Measurements from ENCODE around the gene PLEK.
A peak's percentile ranks its signal among the peaks of the same experiment; 100 is the strongest.

PLEK gene

DNA sequence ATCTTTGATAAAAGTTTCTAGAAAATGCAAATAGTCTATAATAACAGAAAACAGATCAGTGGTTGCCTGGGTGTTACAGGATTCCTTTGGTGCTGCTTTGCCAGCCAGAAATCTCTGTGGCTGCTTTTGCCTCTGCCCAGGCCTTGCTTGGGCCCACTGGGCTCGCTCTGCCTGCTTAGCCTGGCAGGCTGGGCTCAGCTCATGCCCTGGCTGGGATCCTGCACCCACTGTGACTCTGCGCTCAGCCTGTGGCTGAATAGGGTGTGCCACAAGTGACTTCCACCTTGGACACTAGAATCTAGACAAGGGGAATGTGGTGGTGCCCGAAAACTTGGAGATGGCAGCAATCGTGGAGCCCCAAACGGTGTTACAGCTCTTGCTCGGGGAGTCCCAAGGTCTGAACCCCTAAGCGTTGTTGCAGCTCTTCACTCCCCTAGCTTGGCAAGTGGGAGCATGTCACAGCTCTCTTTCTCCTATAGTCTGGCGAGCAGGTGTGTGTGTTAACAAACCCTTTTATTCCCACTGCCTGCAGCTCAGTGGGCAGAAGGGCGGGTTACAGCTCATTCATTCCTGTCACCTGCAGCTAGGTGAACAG lies 51.1 kb downstream of the PLEK start:
- DNase-seq (ENCODE audit: low spot score): no peak

DNA sequence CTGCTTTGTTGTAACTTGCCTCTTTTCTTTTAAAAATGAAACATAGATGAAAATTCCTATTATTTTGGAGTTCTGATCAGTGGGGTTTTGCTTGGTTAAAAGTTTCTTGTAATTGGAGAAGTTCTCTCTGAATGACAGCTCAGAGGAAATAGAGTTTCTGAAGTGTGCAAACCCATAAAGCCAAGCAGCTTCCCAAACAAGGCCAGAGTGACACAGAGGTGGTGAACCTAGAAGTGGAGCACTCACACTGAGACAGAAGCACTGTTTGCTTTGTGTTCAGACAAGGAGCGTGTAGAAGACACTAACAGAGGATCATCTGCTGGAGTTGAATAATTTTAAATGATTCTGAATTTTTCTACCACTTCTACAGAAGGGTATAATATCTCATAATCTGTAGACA lies 52.8 kb downstream of the PLEK start:
- no peak for DNase-seq (ENCODE audit: low spot score)

DNA sequence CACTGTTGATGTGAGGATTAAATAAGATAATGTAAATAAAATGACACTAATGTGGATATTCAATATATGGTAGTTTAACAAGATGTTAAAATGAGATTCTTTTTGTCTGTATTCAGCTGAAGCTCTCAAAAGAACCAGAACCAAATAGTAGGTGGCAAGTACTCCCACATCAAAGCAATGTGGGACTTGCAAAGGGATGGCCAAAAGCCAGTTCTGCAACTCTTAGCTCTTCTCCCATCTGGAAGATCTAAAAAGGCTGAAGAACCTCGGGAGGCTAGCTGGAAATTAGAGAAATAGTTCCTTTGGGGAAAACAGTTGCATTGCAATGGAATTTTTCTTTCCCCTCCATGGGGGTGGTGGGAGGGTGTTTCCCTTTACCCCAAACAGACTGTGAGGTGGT lies 53.3 kb downstream of the PLEK start:
- DNase-seq (ENCODE audit: low spot score): no peak

GRCh38 chr2:68418855-68419254 lies 53.8 kb downstream of the PLEK start:
- DNase-seq (ENCODE audit: low spot score): no peak

DNA sequence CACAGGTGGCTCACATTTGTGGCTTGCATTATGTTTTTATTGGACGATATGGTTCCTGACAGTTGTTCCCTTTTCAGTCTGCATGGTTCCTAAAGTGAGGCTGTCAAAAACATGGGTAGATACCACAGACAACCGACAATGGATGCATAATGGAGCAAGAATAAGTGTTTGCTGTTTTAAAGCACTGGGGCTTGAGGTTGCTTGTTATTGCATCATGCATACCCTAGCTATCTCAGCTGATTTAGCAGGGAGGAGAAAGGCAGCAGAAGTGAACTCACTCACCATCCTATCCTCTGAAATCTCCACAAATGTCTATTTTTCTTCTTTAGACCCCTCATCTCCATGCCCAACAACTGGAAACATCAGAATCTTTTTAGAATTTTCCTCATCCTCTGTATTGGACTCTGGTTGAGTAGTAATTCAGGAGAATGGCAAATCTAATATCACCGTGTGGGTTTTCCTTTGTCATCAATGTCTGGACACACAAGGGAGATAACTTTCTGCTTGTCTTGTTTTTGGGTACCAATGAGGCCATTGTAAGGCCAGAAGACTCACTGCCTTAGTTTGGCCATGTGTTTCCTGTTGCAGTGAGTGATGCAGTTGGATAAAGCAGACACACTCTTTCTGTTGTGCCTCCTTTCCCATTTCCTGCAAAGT lies 55.3 kb downstream of the PLEK start:
- no peak for DNase-seq (ENCODE audit: low spot score)

DNA sequence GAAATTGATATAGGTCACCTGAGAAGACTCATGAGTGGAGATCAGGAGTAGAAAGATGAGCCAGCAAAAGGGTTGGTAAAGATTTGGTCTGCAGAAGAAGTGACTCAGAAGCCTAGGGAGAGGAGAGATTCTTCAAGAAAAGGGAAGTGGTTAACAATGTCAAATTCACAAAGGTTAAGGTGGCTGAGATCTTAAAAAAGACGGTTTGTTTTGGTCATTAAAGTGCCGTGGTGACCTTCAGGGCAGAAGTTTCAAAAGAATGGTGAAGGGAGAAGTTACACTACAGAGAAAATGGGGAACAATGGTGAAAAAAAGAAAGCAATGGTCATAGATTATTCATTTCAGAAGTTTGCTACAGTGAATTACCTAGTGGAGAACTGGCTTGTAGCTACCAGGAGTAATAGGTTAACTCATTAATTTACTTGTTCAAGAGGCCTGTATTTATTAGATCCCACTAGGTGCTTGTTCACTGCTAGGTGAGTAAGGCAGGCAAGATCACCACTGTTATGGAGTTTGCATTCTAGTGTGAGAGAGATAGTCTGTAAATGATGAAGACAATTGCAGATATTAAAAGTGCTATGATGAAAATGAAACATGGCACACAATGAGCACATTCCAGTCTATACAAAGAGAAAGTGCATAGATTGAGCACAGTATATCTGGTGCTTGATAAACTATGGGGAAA lies 59.0 kb downstream of the PLEK start:
- DNase-seq (ENCODE audit: low spot score): no peak

DNA sequence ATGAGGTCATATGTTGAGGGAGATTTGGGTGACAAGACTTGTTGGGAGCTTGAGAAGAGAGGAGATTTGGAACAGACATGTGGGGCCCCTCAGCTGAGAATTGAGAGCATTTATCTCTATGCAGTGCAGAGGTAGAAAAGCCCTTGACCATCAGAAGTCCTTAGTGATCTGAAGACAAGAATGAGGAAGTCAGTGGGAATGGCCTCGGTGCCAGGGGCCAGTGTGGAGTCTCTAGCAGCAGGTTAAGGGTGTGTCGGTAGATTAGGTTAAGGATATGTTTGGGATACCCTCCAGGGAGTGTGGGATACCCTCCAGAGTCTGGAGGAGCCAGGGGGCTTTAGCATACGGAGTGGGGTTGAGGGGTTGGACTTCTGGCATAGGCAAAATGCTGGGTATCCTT lies 60.4 kb downstream of the PLEK start:
- no peak for DNase-seq (ENCODE audit: low spot score)

DNA sequence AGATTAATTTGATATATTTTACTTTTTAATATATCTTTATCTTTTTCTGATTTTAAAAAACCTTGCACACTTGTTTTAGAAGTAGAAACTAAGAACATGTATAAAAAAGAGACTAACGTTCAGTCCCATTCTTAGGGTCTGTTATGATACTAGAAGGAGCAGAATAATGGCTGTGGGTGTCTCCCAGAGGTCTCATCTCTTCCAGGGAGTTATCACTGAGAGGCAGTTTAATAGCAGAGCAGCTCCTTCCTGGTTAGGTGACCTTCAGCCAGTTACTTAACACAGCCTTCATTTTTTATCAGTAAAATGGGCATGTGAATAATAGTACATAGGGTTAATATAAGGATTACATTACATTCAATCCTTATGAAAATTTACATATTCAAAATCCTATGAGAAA lies 61.4 kb downstream of the PLEK start:
- DNase-seq (ENCODE audit: low spot score): no peak

DNA sequence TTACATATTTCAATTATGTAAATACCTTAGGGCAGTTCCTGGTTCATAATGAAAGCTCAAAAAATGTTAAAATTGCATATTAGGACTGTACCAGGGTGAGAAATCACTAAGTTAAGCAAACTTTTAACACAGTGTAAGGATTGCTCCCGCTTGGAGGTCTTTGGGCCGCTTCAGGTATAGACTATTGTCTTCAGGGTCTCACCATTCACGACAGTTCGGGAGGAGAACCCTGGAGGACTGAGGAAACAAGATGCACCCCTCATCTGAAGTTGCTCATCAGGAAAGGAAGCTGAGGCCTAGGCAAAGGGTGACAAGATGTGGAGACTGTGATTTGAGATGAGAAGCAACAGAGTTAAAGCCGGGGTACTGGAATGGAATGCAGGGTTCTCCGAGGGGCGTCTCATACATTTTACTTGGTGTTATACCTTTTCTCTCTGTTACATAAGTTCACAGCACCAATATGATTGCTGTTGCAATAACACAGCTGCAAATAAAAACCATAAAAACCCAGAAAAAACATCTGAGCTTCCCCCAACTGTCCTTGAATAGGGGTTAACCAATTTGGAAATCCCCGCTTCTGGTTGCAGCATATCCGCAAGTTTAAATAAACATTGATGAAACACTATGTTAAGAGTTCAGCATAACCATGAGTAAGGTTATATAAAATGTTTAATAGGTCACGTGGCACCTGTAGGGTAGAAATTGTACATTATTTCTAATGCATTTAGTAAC lies 61.9 kb downstream of the PLEK start:
- no peak for DNase-seq (ENCODE audit: low spot score)

GRCh38 chr2:68428126-68428525 lies 63.0 kb downstream of the PLEK start:
- no peak for DNase-seq (ENCODE audit: low spot score)

GRCh38 chr2:68428746-68429145 lies 63.7 kb downstream of the PLEK start:
- DNase-seq (ENCODE audit: low spot score): no peak

GRCh38 chr2:68429311-68429826 lies 64.3 kb downstream of the PLEK start:
- DNase-seq (ENCODE audit: low spot score): no peak

- DNase-seq (ENCODE audit: low spot score): no peak
These were observed 66.4 kb downstream of the PLEK start for GRCh38 chr2:68431316-68431972.

DNA sequence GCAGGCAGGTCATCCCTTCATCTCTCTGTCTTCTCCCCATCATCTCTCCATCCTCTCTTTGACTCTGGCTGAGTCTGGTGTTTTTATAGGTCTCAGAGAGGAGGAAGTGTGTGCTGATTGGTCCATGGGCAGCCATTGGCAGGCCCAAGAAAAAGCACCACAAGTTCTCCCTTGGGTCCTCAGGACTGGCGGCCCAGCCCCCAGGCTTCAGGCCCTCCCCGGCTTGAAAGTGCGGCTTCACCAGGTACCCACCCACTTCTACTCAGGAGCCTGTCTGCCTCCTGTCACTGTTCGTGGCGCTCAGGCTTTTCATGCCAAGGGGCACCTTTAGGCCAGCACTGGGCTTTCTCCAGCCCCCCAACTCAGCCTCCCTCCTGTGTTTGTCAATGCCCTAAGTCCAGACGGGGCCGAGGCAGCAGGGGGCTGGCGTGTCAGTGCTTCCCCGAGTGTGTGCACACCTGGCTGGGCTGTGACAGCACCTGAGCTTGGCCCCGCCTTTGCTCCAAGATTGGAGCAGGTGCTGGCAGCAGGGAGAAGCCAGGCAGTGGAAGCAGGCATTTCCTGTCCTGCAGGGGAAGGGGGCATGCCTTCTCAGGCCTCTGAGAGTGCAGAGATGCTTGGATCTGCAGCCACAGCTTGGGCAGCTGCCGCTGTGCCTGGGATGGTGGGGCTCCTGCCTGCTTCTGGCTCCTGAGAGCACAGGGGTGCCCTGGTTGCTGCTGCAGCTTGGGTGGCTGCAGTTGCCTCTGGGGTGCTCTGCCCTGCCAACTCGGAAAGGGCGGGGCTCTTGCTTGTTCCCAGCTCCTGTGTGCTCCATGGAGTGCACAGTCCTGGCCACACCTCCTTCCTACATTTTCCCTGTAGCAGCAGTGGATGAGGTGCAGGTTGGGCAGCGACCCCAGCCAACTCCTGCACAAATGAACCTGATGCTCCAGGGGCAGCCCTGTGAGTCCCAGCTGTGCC lies 67.9 kb downstream of the PLEK start:
- no peak for DNase-seq (ENCODE audit: low spot score)

DNA sequence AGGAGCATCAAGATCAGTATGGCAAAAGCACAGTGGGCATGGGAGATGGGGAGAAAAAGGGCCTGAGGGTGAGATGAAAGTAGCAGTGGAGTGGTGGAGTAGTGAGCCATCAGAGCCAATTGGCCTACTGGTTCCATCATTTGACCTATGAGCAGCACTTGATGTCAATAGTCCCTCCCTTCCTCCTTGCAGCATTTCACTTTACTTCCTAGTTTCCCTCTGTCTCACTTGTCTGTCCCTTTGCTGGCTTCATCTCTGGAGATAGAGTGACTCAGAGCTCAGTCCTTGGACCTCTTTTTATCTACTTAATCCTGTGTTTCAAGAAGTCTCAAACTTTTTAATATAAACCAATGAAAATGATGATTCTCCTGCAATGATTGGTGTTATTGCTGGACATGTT lies 69.9 kb downstream of the PLEK start:
- DNase-seq (ENCODE audit: low spot score): no peak

DNA sequence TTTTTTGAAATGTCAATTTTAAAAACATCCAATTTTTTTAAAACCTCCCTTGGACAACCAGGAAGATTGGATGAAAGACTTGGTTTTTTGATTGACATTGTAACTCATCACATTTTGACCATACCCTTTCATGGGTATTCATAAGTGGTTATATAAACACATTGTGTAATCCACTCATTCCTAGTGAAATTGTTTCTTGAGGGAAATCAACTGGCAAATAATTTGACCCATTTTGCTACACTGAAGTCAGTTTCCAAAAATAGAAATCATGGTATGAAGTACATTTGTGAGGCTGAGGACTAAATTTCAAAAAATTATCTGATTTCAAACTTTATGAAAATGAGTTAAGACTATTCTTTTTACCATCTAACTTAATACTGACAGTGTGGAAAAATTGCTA lies 70.5 kb downstream of the PLEK start:
- no peak for DNase-seq (ENCODE audit: low spot score)

- DNase-seq (ENCODE audit: low spot score): no peak
These were observed 71.2 kb downstream of the PLEK start for GRCh38 chr2:68436270-68436669.

DNA sequence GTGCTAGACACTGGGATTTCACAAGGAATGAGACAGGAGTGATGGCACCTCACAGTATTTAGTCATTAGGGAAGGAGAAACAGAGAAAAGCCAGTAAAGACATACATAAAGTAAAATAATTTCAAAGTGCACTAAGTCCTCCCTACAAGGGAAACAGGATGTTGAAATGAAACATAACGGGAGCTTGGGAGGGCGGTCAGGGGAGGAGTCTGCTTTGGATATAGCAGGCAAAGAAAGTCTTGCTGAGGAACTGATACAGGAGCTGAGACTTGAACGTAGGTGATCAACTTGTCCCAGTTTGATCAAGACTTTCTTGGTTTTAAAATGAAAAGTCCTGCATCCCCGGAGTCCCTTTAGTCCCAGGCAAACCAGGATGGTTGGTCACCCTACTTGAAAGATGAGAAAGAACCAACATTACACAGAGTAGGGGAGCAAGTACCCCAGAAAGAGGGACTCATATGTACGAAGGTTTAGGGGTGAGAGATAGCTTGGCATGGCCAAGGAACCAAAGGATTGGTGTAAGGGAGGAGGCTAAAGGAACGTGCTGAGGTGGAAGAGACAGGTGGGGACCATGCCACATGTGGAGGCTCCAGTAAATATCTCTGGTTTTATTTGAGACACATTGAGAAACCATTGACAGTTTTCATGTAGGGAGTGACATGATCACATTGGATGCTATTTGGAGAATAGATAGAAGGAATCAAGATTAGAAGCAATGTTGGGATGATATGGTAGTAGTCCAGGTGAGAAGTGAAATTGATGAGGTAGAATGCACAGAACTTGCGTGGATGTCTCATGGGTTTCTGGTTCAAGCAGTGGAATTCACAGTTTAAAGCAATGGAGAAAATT lies 73.6 kb downstream of the PLEK start:
- no peak for DNase-seq (ENCODE audit: low spot score)

DNA sequence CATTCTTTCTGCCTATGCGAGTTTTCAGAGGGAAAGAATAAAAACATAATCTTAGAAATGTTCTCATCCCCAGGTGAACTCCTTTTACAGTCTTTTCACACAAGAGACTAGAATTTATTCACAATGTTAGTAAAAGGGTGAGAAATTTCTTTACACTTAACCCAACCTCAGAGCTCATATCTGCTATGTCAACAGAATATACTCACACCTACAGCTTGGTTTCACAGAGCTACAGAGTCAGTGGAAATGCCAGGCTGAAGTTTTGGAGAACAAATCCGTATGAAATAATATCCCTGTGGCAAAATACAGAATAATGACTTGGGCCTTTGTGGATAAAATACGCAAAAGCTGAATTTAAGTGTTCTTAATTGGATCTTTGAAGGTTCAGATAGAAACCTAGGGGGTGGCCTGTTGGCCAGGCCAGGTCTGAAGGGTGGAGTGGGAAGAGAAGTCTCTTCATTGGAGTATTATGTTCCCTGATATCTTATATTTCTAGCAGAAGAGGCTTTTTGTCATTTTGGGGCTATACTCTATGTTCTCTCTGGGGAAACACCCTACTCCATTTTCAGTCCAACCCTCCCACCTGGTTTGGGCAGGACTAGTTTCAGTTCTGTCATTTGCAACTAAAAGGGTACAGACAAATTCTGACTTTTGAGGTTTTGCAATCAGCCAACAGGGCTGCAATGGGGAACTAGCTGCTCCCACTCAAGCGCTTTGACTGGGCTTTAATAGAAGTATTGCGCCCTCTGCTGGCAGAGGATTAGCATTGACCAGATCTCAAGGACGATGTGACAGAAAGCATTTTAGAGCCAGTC lies 76.3 kb downstream of the PLEK start:
- peak; percentile 66 for DNase-seq (ENCODE audit: low spot score)
